Thyroid gland (tissue), 4 donors: ENCODE measurements around the gene MAP3K12.

ENCODE experiments used
- POLR2A ChIP-seq, 2 donors: fragments of 450-650 bp; IDR thresholded peaks; one replicate each; pipeline ENCODE4 v1.6.1; 2017; ENCODE audit warnings: antibody characterized with exemption in 2 of 2, mild to moderate bottlenecking in 2 of 2, moderate library complexity in 1 of 2
- TF ChIP-seq, protein P1 (sequence below), 6 experiments: fragments of 200-600 bp in 3 of 6; fragments of 450-650 bp in 3 of 6; sonication (generic) in 3 of 6; IDR thresholded peaks; one replicate each; pipeline ENCODE4 v1.5.1; 2016 to 2019; ENCODE audit warnings: antibody characterized with exemption in 6 of 6, mild to moderate bottlenecking in 2 of 6, inconsistent platforms in 1 of 6, moderate library complexity in 1 of 6

DNA sequence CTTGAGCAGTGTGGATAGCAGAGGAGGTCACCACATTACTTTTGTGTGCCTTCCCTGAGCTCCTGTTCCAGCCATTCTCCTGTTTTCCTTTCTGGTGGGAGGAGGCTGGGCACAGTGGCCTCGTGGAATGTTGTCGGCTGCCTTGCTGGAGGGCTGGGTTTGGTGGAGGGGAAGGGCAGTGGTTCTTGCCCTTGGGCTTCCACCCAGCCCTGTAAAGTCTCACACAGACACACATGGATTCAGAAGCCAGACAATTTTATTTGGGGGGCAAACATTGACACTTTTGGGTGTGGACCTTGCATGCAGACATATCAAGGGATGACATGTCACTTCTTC lies 7.2 kb upstream of the MAP3K12 start:
- TF ChIP-seq, protein P1, sequence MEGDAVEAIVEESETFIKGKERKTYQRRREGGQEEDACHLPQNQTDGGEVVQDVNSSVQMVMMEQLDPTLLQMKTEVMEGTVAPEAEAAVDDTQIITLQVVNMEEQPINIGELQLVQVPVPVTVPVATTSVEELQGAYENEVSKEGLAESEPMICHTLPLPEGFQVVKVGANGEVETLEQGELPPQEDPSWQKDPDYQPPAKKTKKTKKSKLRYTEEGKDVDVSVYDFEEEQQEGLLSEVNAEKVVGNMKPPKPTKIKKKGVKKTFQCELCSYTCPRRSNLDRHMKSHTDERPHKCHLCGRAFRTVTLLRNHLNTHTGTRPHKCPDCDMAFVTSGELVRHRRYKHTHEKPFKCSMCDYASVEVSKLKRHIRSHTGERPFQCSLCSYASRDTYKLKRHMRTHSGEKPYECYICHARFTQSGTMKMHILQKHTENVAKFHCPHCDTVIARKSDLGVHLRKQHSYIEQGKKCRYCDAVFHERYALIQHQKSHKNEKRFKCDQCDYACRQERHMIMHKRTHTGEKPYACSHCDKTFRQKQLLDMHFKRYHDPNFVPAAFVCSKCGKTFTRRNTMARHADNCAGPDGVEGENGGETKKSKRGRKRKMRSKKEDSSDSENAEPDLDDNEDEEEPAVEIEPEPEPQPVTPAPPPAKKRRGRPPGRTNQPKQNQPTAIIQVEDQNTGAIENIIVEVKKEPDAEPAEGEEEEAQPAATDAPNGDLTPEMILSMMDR (IDR thresholded peaks at IDR 0.05), result no peak
- TF ChIP-seq POLR2A (IDR thresholded peaks at IDR 0.05), result no peak
